Measurements from ENCODE around the gene ZNF256.
A peak's percentile ranks its signal among the peaks of the same experiment; 100 is the strongest.

ZNF256 gene

DNA sequence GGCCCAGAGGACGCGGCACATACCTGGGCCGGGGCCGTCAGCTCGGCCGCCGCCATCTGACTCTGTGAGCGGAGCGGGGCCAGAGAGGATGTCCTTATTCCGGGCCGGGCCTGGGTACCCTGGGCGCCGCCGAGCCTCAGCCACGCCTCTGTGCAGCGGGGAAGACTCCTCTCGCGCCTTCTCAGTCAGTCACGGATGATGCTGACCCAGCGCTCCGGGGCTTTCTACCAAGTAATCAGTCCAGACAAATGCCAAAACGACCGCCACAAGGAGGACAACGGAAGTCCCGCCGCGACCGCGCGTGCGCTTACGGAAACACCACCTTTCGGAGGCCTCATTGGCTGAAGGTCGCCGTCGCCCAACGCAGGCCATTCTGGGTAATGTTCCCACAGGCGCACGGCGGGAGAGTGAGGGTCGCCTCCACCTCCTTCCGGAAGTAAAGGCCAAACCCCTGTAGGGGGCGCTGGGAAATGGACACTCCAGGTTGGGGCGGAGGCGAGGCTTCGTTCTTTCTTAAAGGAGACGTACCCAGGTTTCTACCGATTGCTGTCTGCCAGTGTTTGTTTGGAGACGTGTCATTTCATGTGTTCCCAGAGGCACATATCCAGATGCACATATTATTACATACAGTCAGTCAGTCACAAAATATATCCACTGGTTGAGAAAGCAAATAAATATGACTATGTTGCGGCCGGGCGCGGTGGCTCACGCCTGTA lies at the start of gene ZNF256:
Gene ZNF256, minus strand, starts transcription at position 288 of the 716 bp plus-strand sequence. Its CDS starts 232 bp downstream, at position 56.
- DNase-seq (ENCODE audit: low spot score) = peak; percentile 98

DNA sequence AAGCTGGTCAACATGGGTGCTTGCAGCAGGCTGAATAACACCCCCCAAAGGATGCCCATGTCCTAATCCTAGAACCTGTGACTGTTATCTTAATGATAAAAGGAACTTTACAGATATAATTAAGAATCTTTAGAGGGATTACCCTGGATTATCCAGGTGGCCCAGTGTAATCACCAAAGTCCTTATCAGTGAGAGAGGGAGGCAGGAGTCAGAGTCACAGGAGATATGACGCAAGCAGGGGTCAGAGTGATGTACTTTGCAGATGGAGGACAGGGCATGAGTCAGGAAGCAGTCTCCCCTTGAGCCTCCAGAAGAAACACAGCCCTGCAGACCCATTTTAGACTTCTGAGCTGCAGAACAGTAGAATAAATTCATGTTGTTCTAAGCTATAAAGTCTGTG lies 45.3 kb upstream of the ZNF256 start:
- DNase-seq (ENCODE audit: low spot score) = no peak

GRCh38 chr19:57978586-57979289 lies 31.2 kb upstream of the ZNF256 start:
- no peak for DNase-seq (ENCODE audit: low spot score)

DNA sequence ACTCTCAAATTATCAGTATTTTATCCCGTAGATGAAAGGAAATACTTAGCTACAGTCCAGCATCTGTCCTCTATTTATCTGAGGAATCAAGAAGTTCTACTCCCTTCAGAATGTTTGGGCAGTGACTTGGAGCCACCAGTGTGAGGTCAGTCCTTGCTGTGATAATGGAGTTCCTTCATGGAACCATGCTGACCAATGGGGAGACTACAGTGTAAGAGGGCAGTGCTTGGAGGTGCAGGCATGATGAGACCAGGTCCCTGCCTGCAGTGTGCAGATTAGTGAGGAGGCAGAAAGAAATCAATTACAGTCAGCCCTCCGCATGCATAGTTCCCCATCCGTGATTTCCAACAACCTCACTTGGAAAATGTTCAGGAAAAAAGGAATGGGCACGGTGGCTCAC lies 26.9 kb upstream of the ZNF256 start, which contains the start of gene C19orf18:
Gene C19orf18, minus strand, starts transcription at position 101 of the 400 bp plus-strand sequence. CDS start 102 bp downstream, outside the sequence.
- DNase-seq (ENCODE audit: low spot score) = no peak

DNA sequence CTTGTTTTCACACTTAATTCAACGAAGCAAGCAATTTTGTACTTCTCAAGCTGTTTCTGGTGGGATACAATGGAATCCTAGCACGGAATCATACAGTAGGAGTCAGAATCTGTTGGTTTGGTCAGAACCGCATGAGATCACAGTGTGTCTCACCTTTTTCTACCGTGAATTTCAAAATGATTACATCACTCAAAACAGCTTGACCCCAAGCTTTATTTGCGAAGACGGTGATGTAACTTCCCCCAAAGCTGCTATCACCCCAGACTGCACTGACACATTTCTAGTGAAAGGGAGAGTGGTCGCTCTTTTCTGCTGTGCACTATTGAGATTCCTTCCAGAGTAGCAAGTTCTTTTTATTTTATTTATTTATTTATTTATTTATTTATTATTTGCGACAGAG lies 17.3 kb upstream of the ZNF256 start:
- no peak for DNase-seq (ENCODE audit: low spot score)

GRCh38 chr19:57961785-57962184 lies 14.3 kb upstream of the ZNF256 start:
- no peak for DNase-seq (ENCODE audit: low spot score)

DNA sequence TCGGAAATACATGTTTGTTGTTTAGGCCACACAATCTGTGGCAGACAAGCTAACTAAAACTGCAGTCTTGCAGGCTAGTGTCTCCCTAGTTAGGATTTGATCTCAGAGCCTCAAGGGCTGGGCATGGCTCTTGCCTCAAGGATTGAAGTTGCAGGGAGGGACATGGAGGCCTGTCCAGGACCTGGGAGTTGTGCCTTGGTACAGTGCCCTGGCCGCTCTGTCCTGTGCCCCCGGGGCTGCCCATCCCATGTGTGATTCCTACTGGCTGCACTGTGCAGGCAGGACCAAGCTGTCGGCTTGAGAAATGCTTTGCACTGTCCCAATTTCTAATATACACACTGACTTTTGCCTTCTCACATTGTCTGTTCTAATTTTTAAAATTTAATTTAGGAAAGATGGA lies 7.5 kb upstream of the ZNF256 start:
- DNase-seq (ENCODE audit: low spot score) = no peak

DNA sequence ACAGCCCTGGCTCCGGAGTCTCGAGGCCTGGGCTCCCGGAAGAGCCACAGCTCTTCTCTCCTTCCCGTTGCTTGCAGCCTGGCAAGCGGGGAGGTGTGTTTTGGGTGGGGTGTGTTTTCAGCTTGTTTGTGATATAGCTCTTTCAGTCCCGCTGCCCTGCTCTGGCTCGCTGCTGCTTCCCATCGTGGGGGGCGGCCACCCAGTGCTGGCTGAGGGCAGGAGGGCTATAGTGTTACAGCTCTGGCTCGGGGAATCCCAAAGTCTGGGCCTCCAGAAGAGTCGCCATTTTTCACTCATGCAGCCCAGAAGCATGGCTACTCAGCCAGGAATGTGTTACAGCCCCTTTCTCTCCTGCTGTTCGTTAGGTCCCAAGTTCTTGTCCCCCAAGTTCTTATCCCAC lies 2.2 kb upstream of the ZNF256 start:
- no peak for DNase-seq (ENCODE audit: low spot score)

DNA sequence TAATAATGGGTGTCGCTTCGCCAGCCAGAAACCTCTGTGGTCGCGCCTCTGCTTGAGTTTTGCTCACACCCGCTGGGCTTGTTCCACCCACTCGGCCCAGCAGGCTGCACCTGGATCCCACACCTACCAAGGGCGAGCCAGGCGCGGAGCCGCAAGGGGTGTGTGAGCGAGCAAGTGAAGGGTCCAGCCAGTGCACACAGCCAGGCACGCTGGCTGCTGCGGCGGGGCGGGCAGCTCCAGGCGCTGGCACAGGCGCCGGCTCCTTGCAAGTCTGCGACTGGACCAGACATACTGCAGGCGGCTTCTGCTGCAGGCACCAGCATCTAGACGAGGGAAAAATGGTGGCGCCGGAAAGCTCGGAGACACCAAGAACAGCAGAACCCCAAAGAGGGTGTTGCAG lies 1.8 kb upstream of the ZNF256 start:
- no peak for DNase-seq (ENCODE audit: low spot score)

DNA sequence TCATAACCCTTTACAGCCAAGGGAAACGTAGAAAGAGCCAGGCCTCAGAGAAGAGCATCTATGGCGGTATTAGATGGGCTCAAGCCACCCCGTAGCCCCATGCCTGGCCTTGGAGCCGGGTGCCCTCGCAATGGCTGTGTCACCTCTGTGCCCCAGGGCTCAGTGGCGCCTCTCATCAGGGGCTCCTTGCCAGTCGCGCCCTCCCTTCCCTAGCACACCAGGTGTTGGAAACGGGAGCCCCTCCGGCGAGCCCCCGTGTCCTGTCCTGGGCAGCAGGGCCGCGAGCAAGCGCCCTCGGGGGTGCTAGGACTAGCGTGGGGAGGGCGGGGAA lies 453 bp downstream of the ZNF256 start:
- no peak for DNase-seq (ENCODE audit: low spot score)

- no peak for DNase-seq (ENCODE audit: low spot score)
Measured at GRCh38 chr19:57946316-57946715, 1.2 kb downstream of the ZNF256 start.

GRCh38 chr19:57941593-57941992 lies 5.9 kb downstream of the ZNF256 start:
- DNase-seq (ENCODE audit: low spot score) = no peak

DNA sequence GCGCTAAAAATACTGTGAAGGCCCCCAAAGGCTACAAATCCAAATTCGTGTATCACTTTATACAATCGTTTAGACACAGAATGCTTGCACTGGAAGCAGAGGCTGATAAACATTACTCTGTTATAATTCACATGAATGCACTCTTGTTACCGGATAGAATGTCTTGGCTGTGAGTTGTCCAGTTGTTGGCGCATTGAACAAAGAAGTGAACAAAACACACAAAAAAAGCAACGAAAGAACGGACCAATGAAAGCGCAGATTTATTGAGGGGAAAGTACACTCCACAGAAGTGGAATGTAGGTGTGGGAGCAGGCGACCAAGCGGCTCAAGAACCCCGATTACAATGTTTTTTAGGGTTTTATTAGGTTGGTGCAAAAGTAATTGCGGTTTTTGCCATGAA lies 11.8 kb downstream of the ZNF256 start:
- DNase-seq (ENCODE audit: low spot score) = no peak

DNA sequence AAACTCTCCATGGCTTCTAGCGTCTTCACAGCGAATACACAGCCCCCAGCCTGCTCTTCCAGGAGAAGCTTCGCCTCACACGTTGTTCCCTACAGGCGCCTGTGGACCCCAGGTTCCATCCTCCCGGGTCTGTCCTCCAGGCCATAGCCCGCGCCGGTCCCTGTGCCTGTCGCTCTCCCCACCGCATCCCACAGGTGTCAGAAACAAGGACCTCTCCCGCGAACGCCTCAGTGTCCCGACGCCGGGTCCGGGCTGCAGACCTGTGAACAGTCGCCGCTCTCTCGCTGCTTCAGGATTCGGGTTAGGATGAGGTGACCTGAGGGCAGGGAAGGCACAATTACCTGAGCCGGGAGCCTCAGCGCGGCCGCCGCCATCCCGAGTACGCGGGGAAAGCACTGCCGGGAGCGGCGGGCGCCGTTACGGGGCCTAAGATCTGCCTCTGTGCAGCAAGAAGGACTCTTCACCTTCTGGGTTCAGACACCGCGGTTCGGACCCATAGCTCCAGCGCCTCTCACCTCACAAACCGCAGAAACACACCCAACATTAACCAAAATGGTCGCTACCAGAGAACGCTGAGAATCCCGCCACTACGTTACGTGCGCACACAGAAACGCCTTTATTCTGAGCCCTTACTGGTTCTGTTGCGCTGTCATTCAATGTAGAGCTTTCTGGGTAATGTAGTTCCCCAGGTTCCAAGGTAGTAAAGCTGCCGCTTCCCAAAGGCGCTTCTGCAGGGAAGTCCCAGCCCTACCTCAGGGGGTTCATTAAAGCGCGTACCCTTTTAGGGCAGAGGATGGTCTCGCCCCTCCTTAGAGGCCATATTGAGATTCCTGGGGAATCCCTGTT lies 12.5 kb downstream of the ZNF256 start, which contains the start of gene ZNF418:
Gene ZNF418, minus strand, starts transcription at position 583 of the 846 bp plus-strand sequence. CDS start 1,580 bp downstream, outside the sequence.
- peak; percentile 77 for DNase-seq (ENCODE audit: low spot score)

GRCh38 chr19:57927587-57927986 lies 19.9 kb downstream of the ZNF256 start:
- DNase-seq (ENCODE audit: low spot score) = no peak

DNA sequence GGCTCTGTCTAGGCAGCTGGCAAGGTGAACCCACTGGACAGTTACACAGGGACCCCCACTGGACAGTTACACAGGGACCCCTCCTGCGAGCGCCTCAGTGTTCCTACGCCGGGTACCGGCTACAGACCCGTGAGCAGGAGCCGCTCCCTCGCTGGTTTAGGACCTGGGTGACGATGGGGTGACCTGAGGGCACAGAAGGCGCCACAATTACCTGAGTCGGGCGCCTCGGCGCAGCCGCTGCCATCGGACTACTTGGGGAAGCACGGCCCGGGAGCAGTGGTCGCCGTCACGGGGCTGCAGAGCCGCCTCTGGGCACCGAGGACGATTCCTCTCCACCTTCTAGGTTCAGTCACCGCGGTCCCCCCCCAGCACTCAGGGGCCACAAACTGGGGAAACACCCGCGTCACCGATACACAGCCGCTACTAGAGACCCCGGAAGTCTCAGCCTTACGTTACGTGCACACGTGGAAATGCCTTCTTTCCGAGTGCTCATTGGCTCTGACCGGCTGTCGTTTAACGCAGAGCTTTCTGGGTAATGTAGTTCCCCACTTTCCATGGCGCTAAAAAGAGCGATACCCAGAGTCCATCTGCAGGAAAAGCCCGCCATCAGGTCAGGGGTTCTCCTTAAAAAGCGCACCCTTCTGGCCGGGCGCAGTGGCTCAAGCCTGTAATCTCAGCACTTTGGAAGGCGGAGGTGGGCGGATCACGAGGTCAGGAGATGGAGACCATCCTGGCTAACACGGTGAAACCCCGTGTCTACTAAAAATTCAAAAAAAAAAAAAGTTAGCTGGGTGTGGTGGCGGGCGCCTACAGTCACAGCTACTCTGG lies 31.1 kb downstream of the ZNF256 start, which contains the start of gene ZNF417:
Gene ZNF417, minus strand, starts transcription at position 425 of the 828 bp plus-strand sequence. Its CDS starts 181 bp downstream, at position 244.
- DNase-seq (ENCODE audit: low spot score) = peak; percentile 92

DNA sequence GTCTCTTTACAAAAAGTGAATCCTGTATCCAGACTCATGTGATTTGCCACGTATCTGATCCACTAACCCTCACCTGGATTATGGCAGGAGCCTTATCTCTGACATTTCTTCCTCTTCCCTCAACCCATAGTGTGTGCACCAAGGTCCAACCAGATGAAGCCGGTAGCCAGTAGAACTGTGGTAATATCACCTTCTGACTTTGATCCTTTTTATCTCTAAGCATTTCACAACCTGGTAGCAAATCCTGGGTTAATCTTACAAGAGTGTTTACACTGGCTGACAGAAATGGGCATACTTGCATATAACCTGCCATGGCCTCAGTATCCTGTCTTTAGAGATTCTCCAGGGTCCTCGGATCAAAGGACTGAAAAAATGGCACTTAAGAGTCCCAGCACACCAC lies 33.0 kb downstream of the ZNF256 start:
- DNase-seq (ENCODE audit: low spot score) = no peak

- no peak for DNase-seq (ENCODE audit: low spot score)
Measured at GRCh38 chr19:57907394-57907793, 40.1 kb downstream of the ZNF256 start.

- DNase-seq (ENCODE audit: low spot score) = no peak
Measured at GRCh38 chr19:57905258-57905657, 42.2 kb downstream of the ZNF256 start.

GRCh38 chr19:57903618-57904184 lies 43.8 kb downstream of the ZNF256 start:
- DNase-seq (ENCODE audit: low spot score) = no peak

GRCh38 chr19:57900311-57900710 lies 47.2 kb downstream of the ZNF256 start:
- no peak for DNase-seq (ENCODE audit: low spot score)

Measured in iPS-NIHi11 (cell line).